Fibroblast of skin of left quadriceps (primary cell): ENCODE data around the gene ELOA2.
"Not testable (repeated sequence)": the region's sequence is repeated elsewhere in the genome, so short reads cannot be mapped to it uniquely, and the experiment has no call there.

Experiments used
- DNase-seq, 2 experiments: peaks; one replicate each; pipeline ENCODE4 v3.0.0-alpha.2; 2013; ENCODE audit warnings: low read depth in 2 of 2

ELOA2 gene

GRCh38 chr18:47035156-47035671, at the start of gene ELOA2:
ELOA2 (minus strand) TSS chr18:47035621; CDS start chr18:47035264, 357 bp downstream.
- DNase-seq = no peak

GRCh38 chr18:47081578-47081977, 46.2 kb upstream of the ELOA2 start:
- DNase-seq = no peak

- DNase-seq = no peak
These were observed 45.5 kb upstream of the ELOA2 start for GRCh38 chr18:47080872-47081271.

- DNase-seq = no peak
These were observed 41.7 kb upstream of the ELOA2 start for GRCh38 chr18:47077111-47077510.

GRCh38 chr18:47075098-47075883, 39.9 kb upstream of the ELOA2 start:
- DNase-seq = no peak

GRCh38 chr18:47067648-47068047, 32.2 kb upstream of the ELOA2 start:
- DNase-seq = no peak

GRCh38 chr18:47063096-47063495, 27.7 kb upstream of the ELOA2 start:
- DNase-seq = no peak

- no peak for DNase-seq
These were observed 27.1 kb upstream of the ELOA2 start for GRCh38 chr18:47062471-47062870.

GRCh38 chr18:47054369-47054768, 18.9 kb upstream of the ELOA2 start:
- DNase-seq = no peak

GRCh38 chr18:47050468-47050867, 15.0 kb upstream of the ELOA2 start:
- DNase-seq = peak; percentile 7 to 11

- no peak for DNase-seq
These were observed 5.6 kb upstream of the ELOA2 start for GRCh38 chr18:47040982-47041381.

GRCh38 chr18:47036927-47037578, 1.6 kb upstream of the ELOA2 start:
- DNase-seq = no peak

GRCh38 chr18:47036298-47036874, 965 bp upstream of the ELOA2 start:
- DNase-seq = no peak

- not testable (repeated sequence) for DNase-seq
These were observed 830 bp downstream of the ELOA2 start for GRCh38 chr18:47034591-47034990.

GRCh38 chr18:47032945-47033344, 2.5 kb downstream of the ELOA2 start:
- no peak for DNase-seq

- DNase-seq = not testable (repeated sequence)
These were observed 4.5 kb downstream of the ELOA2 start for GRCh38 chr18:47030887-47031286.

- DNase-seq = not testable (repeated sequence)
These were observed 5.6 kb downstream of the ELOA2 start for GRCh38 chr18:47029684-47030353.

- not testable (repeated sequence) for DNase-seq
These were observed 6.7 kb downstream of the ELOA2 start for GRCh38 chr18:47028738-47029137.

GRCh38 chr18:47025557-47026174, 9.8 kb downstream of the ELOA2 start:
- DNase-seq = not testable (repeated sequence)

- DNase-seq = not testable (repeated sequence)
These were observed 11.5 kb downstream of the ELOA2 start for GRCh38 chr18:47023769-47024465.

GRCh38 chr18:47022821-47023220, 12.6 kb downstream of the ELOA2 start:
- not testable (repeated sequence) for DNase-seq
